B cell (primary cell): ENCODE results near the gene NPHS2. TPM values are rescaled to one million over a fixed set of nuclear protein-coding genes. Genes with fewer than 3 reads are reported as not detected.

Source experiments
- ATAC-seq: fragments of 200-7000 bp; cut with Tn5 transposase; one replicate; pipeline ENCODE4 v1.10.0; 2021; ENCODE audit warnings: low read depth, mild to moderate bottlenecking, moderate number of reproducible peaks, moderate library complexity
- CTCF ChIA-PET: fragments of 350-600 bp; sonication (Branson Sonifier 250); formaldehyde crosslinking; loops from one replicate; lab custom pipeline; 2021; ENCODE audit warnings: antibody characterized with exemption, inconsistent platforms; lab: Charles Lee
- POLR2A ChIA-PET: fragments of 350-600 bp; sonication (Branson Sonifier 250); formaldehyde crosslinking; loops from one replicate; lab custom pipeline; 2021; ENCODE audit warnings: antibody characterized with exemption; lab: Charles Lee
- DNase-seq: peaks from one replicate; pipeline ENCODE4 v3.0.0; 2013
- H2AFZ ChIP-seq: 2 replicates; pipeline ENCODE4 v1.6.1; 2012; ENCODE audit warnings: mild to moderate bottlenecking, low read depth, low read length; ENCODE audit not compliant: insufficient read depth, poor library complexity, severe bottlenecking
- H3K27ac ChIP-seq, 2 donors: 1 replicate in 1 of 2; 2 replicates in 1 of 2; pipeline ENCODE4 v1.5.1; 2012 to 2013; ENCODE audit warnings: low read length in 2 of 2, mild to moderate bottlenecking in 2 of 2, moderate library complexity in 1 of 2
- H3K27me3 ChIP-seq, 4 experiments: fragments of 200-600 bp in 1 of 4; sonication (generic) in 1 of 4; replicated peaks in 1 of 4; 1 replicate in 2 of 4; 2 replicates in 2 of 4; pipeline versions ENCODE4 v1.6.1 to v1.7.0; 2013 to 2016; ENCODE audit warnings: low read length in 3 of 4, mild to moderate bottlenecking in 2 of 4, mixed read lengths in 1 of 4, moderate library complexity in 1 of 4; ENCODE audit not compliant: insufficient read depth in 4 of 4, control insufficient read depth in 3 of 4; ENCODE audit errors: control extremely low read depth in 1 of 4
- H3K36me3 ChIP-seq, 2 experiments: replicated peaks in 1 of 2; 1 replicate in 1 of 2; 2 replicates in 1 of 2; pipeline versions ENCODE4 v1.6.1 to v1.7.1; 2013; ENCODE audit warnings: low read length in 1 of 2; ENCODE audit not compliant: insufficient read depth in 2 of 2, control insufficient read depth in 1 of 2; ENCODE audit errors: control extremely low read depth in 1 of 2, extremely low read depth in 1 of 2
- H3K4me1 ChIP-seq, 2 donors: fragments of 200-600 bp in 1 of 2; sonication (generic) in 1 of 2; 1 replicate in 1 of 2; 2 replicates in 1 of 2; pipeline versions ENCODE4 v1.5.1 to v1.6.1; 2013 to 2017; ENCODE audit warnings: low read length in 2 of 2; ENCODE audit not compliant: control insufficient read depth in 2 of 2, insufficient read depth in 2 of 2
- H3K4me2 ChIP-seq: replicated peaks from 2 replicates; pipeline ENCODE3; 2012; ENCODE audit warnings: mild to moderate bottlenecking, low read depth, low read length; ENCODE audit not compliant: poor library complexity, severe bottlenecking
- H3K4me3 ChIP-seq, 5 experiments: fragments of 200-600 bp in 1 of 5; sonication (generic) in 1 of 5; 1 replicate in 3 of 5; 2 replicates in 2 of 5; pipeline versions ENCODE4 v1.5.1 to v1.7.0; 2011 to 2016; ENCODE audit warnings: low read length in 4 of 5, mild to moderate bottlenecking in 4 of 5, low read depth in 2 of 5, control low read depth in 1 of 5, moderate library complexity in 1 of 5; ENCODE audit not compliant: insufficient read depth in 1 of 5; ENCODE audit errors: control extremely low read depth in 1 of 5, extremely low read depth in 1 of 5
- H3K79me2 ChIP-seq: fragments of 200-600 bp; sonication (generic); one replicate; pipeline ENCODE4 v1.6.0; 2016; ENCODE audit warnings: low read length; ENCODE audit not compliant: control insufficient read depth, insufficient read depth
- H3K9ac ChIP-seq: fragments of 200-600 bp; sonication (generic); 2 replicates; pipeline ENCODE4 v1.6.1; 2017; ENCODE audit warnings: mild to moderate bottlenecking, low read length, moderate library complexity
- H3K9me3 ChIP-seq, 3 donors: one replicate each; pipeline versions ENCODE4 v1.6.1 to v1.7.1; 2013; ENCODE audit warnings: low read length in 2 of 3; ENCODE audit not compliant: control insufficient read depth in 2 of 3, insufficient read depth in 1 of 3; ENCODE audit errors: control extremely low read depth in 1 of 3
- H4K20me1 ChIP-seq: 2 replicates; pipeline ENCODE4 v1.6.0; 2012; ENCODE audit warnings: mild to moderate bottlenecking, low read length; ENCODE audit not compliant: insufficient read depth, control insufficient read depth, poor library complexity, severe bottlenecking
- H3K27ac Mint-ChIP-seq: one replicate; pipeline ENCODE4 v1.8.0; 2021; ENCODE audit warnings: mixed read lengths
- H3K27me3 Mint-ChIP-seq: one replicate; pipeline ENCODE4 v1.8.0; 2021; ENCODE audit warnings: mixed read lengths
- H3K4me1 Mint-ChIP-seq: one replicate; pipeline ENCODE4 v1.8.0; 2021; ENCODE audit warnings: mixed read lengths
- H3K4me3 Mint-ChIP-seq: one replicate; pipeline ENCODE4 v1.8.0; 2021; ENCODE audit warnings: mixed read lengths
- H3K9me3 Mint-ChIP-seq: one replicate; pipeline ENCODE4 v1.8.0; 2022; ENCODE audit warnings: mixed read lengths; ENCODE audit not compliant: insufficient read depth
- CTCF ChIP-seq: fragments of 200-600 bp; IDR thresholded peaks from one replicate; pipeline ENCODE4 v1.8.0; 2022; ENCODE audit warnings: antibody characterized with exemption, mild to moderate bottlenecking
- EZH2 ChIP-seq: IDR thresholded peaks from 2 replicates; pipeline ENCODE4 v1.6.1; 2012; ENCODE audit warnings: borderline replicate concordance, low read depth, mild to moderate bottlenecking, moderate library complexity, low read length; ENCODE audit not compliant: insufficient read depth, poor library complexity, severe bottlenecking
- WGBS: methylation state at CpG from one replicate; pipeline ENCODE4 v1.1.5; 2013; ENCODE audit warnings: missing lambda C conversion rate; ENCODE audit not compliant: insufficient coverage; 5-methylcytosine and 5-hydroxymethylcytosine counted together
- intact Hi-C: fragments of 100-400 bp; cut with micrococcal nuclease; formaldehyde crosslinking; loops from one replicate; pipeline ENCODE4 v1.10.0; 2022
- polyA plus RNA-seq: library from polyadenylated mRNA; depleted of rRNA; stranded (reverse); fragments of >200 nt; gene quantifications from 2 replicates; pipeline ENCODE4 v1.2.3, GENCODE V29; 2012
- total RNA-seq, 2 donors: library from RNA; stranded (reverse); fragments of 120-200 nt in 1 of 2; gene quantifications; 1 replicate in 1 of 2; 2 replicates in 1 of 2; pipeline versions ENCODE4 v1.2.3 to v1.2.4, GENCODE V29; 2013 to 2022

The NPHS2 gene
- total and polyA plus RNA-seq, 2 donors (not counting 1 experiment from before 2014, with no cell fraction given), result not detected

GRCh38 chr1:179550746-179551682, 24.7 kb downstream of the NPHS2 start:
- TF ChIP-seq CTCF, result no peak
- no peak for TF ChIP-seq EZH2
- peaks cover 0 to 6% (median 0%) of the 10 kb centered on the region in 4 experiments for H3K27me3 ChIP-seq
- ATAC-seq, result no peak
- WGBS, result 65% methylated on average over 6 of the region's 9 CpGs
- Mint-ChIP-seq H3K9me3 (no peaks in the 10 kb centered on the region), H3K4me1 (no peaks in the 10 kb centered on the region), H3K27ac (no peak overlapping the region), H3K27me3 (peaks cover 7% of the 10 kb centered on the region), H3K4me3 (no peak overlapping the region)
- H3K4me2 ChIP-seq, result no peak overlapping the region
- no peaks in the 10 kb centered on the region for H3K36me3 ChIP-seq
- no peaks in the 10 kb centered on the region for H4K20me1 ChIP-seq
- ChIA-PET CTCF (no interaction called here), POLR2A (no interaction called here)
- no peak overlapping the region for H2AFZ ChIP-seq
- no peak overlapping the region for H3K4me3 ChIP-seq
- no peak overlapping the region for H3K9ac ChIP-seq
- H3K4me1 ChIP-seq, result no peaks in the 10 kb centered on the region
- H3K79me2 ChIP-seq, result no peaks in the 10 kb centered on the region
- no peak for DNase-seq
- no peaks in the 10 kb centered on the region for H3K9me3 ChIP-seq
- no peak overlapping the region for H3K27ac ChIP-seq
- intact Hi-C loops, result no loop called here

GRCh38 chr1:179549368-179549700, 26.4 kb downstream of the NPHS2 start:
- Histone ChIP-seq H3K4me3 (no peak overlapping the region), H3K36me3 (no peaks in the 10 kb centered on the region), H2AFZ (no peak overlapping the region), H3K27ac (no peak overlapping the region), H3K27me3 (peaks cover 0 to 2% (median 0%) of the 10 kb centered on the region in 4 experiments), H3K9me3 (no peaks in the 10 kb centered on the region), H3K4me2 (no peak overlapping the region), H3K4me1 (no peaks in the 10 kb centered on the region), H4K20me1 (no peaks in the 10 kb centered on the region), H3K9ac (no peak overlapping the region), H3K79me2 (no peaks in the 10 kb centered on the region)
- DNase-seq, result no peak
- ATAC-seq, result no peak
- Mint-ChIP-seq H3K9me3 (no peaks in the 10 kb centered on the region), H3K4me3 (no peak overlapping the region), H3K27ac (no peak overlapping the region), H3K27me3 (peaks cover 7% of the 10 kb centered on the region), H3K4me1 (no peaks in the 10 kb centered on the region)
- TF ChIP-seq CTCF (no peak), EZH2 (no peak)
- WGBS, result no CpG with 5 or more reads among the region's 2 CpGs
- intact Hi-C loops, result no loop called here
- ChIA-PET POLR2A (no interaction called here), CTCF (no interaction called here)
